GM23248 (cell line): ENCODE results near the gene PDSS2. TPM values are rescaled to one million over a fixed set of nuclear protein-coding genes. Genes with fewer than 3 reads are reported as not detected.

Experiments used
- DNase-seq: peaks from one replicate; pipeline ENCODE4 v3.0.0-alpha.2; 2015
- H2AFZ ChIP-seq: fragments of 200-600 bp; sonication (generic); 2 replicates; pipeline ENCODE4 v1.6.1; 2016; ENCODE audit warnings: antibody characterized with exemption
- H3F3A ChIP-seq: fragments of 200-600 bp; sonication (generic); 2 replicates; pipeline ENCODE4 v1.6.1; 2016; ENCODE audit warnings: mild to moderate bottlenecking, antibody characterized with exemption, mixed run types; ENCODE audit not compliant: insufficient read depth
- H3K27ac ChIP-seq: fragments of 200-600 bp; sonication (generic); 2 replicates; pipeline ENCODE4 v1.5.1; 2016; ENCODE audit warnings: mild to moderate bottlenecking
- H3K27me3 ChIP-seq: fragments of 200-600 bp; sonication (generic); replicated peaks from 2 replicates; pipeline ENCODE4 v1.6.1; 2016; ENCODE audit warnings: mild to moderate bottlenecking; ENCODE audit not compliant: insufficient read depth
- H3K36me3 ChIP-seq: fragments of 200-600 bp; sonication (generic); 2 replicates; pipeline ENCODE4 v1.6.1; 2016; ENCODE audit warnings: low read depth, mild to moderate bottlenecking
- H3K4me1 ChIP-seq: fragments of 200-600 bp; sonication (generic); 2 replicates; pipeline ENCODE4 v1.6.1; 2016; ENCODE audit warnings: mild to moderate bottlenecking; ENCODE audit not compliant: insufficient read depth
- H3K4me2 ChIP-seq: fragments of 200-600 bp; sonication (generic); one replicate; pipeline ENCODE4 v1.6.1; 2016; ENCODE audit warnings: mild to moderate bottlenecking; ENCODE audit not compliant: unreplicated experiment
- H3K4me3 ChIP-seq: fragments of 200-600 bp; sonication (generic); 2 replicates; pipeline ENCODE4 v1.5.1; 2016; ENCODE audit warnings: mild to moderate bottlenecking
- H3K79me2 ChIP-seq: fragments of 200-600 bp; sonication (generic); 2 replicates; pipeline ENCODE4 v1.6.1; 2016; ENCODE audit warnings: mild to moderate bottlenecking; ENCODE audit not compliant: insufficient read depth
- H3K9ac ChIP-seq: fragments of 200-600 bp; sonication (generic); 2 replicates; pipeline ENCODE4 v1.6.1; 2016; ENCODE audit warnings: mild to moderate bottlenecking
- H3K9me2 ChIP-seq: fragments of 200-600 bp; sonication (generic); 2 replicates; pipeline ENCODE4 v1.6.1; 2016; ENCODE audit warnings: mixed run types, mild to moderate bottlenecking, moderate library complexity; ENCODE audit not compliant: insufficient read depth
- H3K9me3 ChIP-seq: fragments of 200-600 bp; sonication (generic); one replicate; pipeline ENCODE4 v1.6.1; 2017; ENCODE audit warnings: low read depth
- H4K20me1 ChIP-seq: fragments of 200-600 bp; sonication (generic); 2 replicates; pipeline ENCODE4 v1.6.0; 2016; ENCODE audit not compliant: insufficient read depth
- EZH2 ChIP-seq: fragments of 200-600 bp; sonication (generic); IDR thresholded peaks from 2 replicates; pipeline ENCODE4 v1.6.1; 2018; ENCODE audit warnings: antibody characterized with exemption, mild to moderate bottlenecking; ENCODE audit not compliant: insufficient read depth, poor library complexity, severe bottlenecking
- EZH2phosphoT487 ChIP-seq: fragments of 200-600 bp; sonication (generic); IDR thresholded peaks from 2 replicates; pipeline ENCODE4 v1.6.1; 2018; ENCODE audit warnings: antibody characterized with exemption, moderate library complexity, mild to moderate bottlenecking, low read depth; ENCODE audit not compliant: insufficient read depth
- WGBS, 2 experiments: methylation state at CpG; one replicate each; pipeline ENCODE4 v1.1.6; 2015 to 2017; ENCODE audit warnings: low lambda C conversion rate in 2 of 2, low coverage in 1 of 2; ENCODE audit errors: missing lambda C conversion rate in 2 of 2; 5-methylcytosine and 5-hydroxymethylcytosine counted together
- in situ Hi-C: fragments of 300-500 bp; cut with MboI; formaldehyde crosslinking; loops from 2 replicates; pipeline ENCODE4 v1.15.0; 2020
- polyA plus RNA-seq: library from polyadenylated mRNA; unstranded; fragments of >200 nt; fragmentation: Nextera tagmentation; extraction: Ambion mirVana; gene quantifications from 2 replicates; pipeline ENCODE4 v1.2.1, GENCODE V29; 2016
- total RNA-seq: library from RNA; depleted of rRNA; stranded (reverse); fragments of >200 nt; shearing (Covaris generic); gene quantifications from 2 replicates; pipeline ENCODE4 v1.2.3, GENCODE V29; 2014

PDSS2 gene
- total and polyA plus RNA-seq, 2 experiments from 2014 or later, result 9.9 to 10.3 TPM

DNA sequence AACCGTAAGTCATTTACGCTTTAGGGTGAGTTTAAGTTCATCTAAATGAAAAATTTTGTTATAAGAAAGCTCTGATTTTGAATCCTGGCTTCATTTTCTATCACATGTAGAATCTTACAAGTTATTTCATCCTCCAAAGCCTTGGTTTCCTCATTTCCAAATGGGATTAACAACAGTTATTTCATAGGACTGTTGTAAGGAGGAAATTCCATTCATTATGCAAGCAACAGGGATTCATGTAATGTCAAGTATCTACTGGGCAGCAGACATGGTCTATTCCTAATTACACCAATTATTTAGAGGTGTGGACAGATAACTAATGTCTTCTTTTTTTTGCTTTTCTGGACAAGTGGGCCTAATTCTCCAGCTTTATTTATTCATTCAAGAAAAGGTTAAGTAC, 154.0 kb downstream of the PDSS2 start:
- Histone ChIP-seq H3K27ac (no peak overlapping the region), H3K9ac (no peak overlapping the region), H4K20me1 (no peaks in the 10 kb centered on the region), H3F3A (0 out of 2 replicates have a peak, but pooled peaks cover 5% of the 10 kb centered on the region), H3K9me2 (no peaks in the 10 kb centered on the region), H3K9me3 (no peaks in the 10 kb centered on the region), H3K4me3 (no peak overlapping the region), H2AFZ (no peak overlapping the region), H3K27me3 (no peaks in the 10 kb centered on the region), H3K4me1 (0 out of 2 replicates have a peak, but pooled peaks cover 15% of the 10 kb centered on the region), H3K79me2 (no peaks in the 10 kb centered on the region; the same call in 1 of the 2 replicates), H3K4me2 (no peak overlapping the region), H3K36me3 (no peaks in the 10 kb centered on the region)
- 96% methylated on average over 2 of the region's 2 CpGs for WGBS, 2 experiments
- DNase-seq, result no peak
- TF ChIP-seq EZH2phosphoT487 (no peak), EZH2 (no peak)
- in situ Hi-C loops, result no loop called here

DNA sequence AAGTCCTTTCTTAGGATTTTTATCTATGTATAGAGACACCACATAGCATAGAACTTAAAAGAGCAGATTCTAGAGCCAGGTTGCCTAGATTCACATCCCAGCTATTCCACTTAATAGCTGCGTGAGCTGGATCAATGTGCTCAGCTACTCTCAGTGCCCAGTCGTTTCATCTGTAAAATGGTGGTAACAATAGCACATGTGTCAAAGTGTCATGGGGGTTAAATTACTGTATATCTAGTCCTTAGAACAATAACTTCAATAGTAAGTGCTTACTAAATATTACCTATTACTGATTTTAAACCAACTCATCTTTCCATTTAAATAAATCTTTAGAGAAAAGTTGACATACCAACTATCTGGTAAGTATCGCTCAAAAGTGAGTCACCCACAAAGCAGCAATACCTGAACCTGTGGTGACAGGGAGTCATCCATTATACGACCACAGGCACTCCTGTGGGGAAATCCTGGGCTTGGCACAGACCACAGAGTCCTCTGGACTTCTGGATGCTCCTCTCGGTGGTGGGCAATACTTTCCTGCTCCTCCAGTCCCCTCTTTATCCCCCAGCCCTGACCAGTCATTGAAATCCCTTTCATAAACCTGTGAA, 154.8 kb downstream of the PDSS2 start:
- H3F3A ChIP-seq, result 0 out of 2 replicates have a peak, but pooled peaks cover 5% of the 10 kb centered on the region
- TF ChIP-seq EZH2 (no peak), EZH2phosphoT487 (no peak)
- H3K9me3 ChIP-seq, result no peaks in the 10 kb centered on the region
- H3K36me3 ChIP-seq, result no peaks in the 10 kb centered on the region
- H3K4me2 ChIP-seq, result no peak overlapping the region
- H2AFZ ChIP-seq, result no peak overlapping the region
- no peaks in the 10 kb centered on the region for H3K9me2 ChIP-seq
- no peaks in the 10 kb centered on the region; the same call in 1 of the 2 replicates for H3K79me2 ChIP-seq
- WGBS, 2 experiments, result 85 to 86% methylated on average over 5 of the region's 5 CpGs
- H3K9ac ChIP-seq, result no peak overlapping the region
- no peaks in the 10 kb centered on the region for H3K27me3 ChIP-seq
- 0 out of 2 replicates have a peak, but pooled peaks cover 15% of the 10 kb centered on the region for H3K4me1 ChIP-seq
- in situ Hi-C loops, result no loop called here
- no peak overlapping the region for H3K27ac ChIP-seq
- DNase-seq, result no peak
- H3K4me3 ChIP-seq, result no peak overlapping the region
- no peaks in the 10 kb centered on the region for H4K20me1 ChIP-seq

- Histone ChIP-seq H3K9ac (no peak overlapping the region), H3K36me3 (no peaks in the 10 kb centered on the region), H3K4me2 (no peak overlapping the region), H3K9me3 (no peaks in the 10 kb centered on the region), H3K27ac (no peak overlapping the region), H3K27me3 (no peaks in the 10 kb centered on the region), H3F3A (no peaks in the 10 kb centered on the region), H3K4me1 (peaks cover 8% of the 10 kb centered on the region), H3K4me3 (no peak overlapping the region), H3K79me2 (no peaks in the 10 kb centered on the region), H3K9me2 (no peaks in the 10 kb centered on the region), H2AFZ (no peak overlapping the region), H4K20me1 (no peaks in the 10 kb centered on the region)
- no peak for TF ChIP-seq EZH2phosphoT487
- 83 to 90% methylated on average over 4 of the region's 4 CpGs for WGBS, 2 experiments
- in situ Hi-C loops, result no loop called here
- no peak for DNase-seq
Observed at GRCh38 chr6:107293350-107293749, 166.0 kb downstream of the PDSS2 start.

GRCh38 chr6:107292715-107293271, 166.6 kb downstream of the PDSS2 start:
- H3K4me2 ChIP-seq, result no peak overlapping the region
- DNase-seq, result no peak
- WGBS, 2 experiments, result 90 to 93% methylated on average over 6 of the region's 6 CpGs

More at GRCh38 chr6:107292715-107293271, 166.6 kb downstream of the PDSS2 start:
- Histone ChIP-seq H3F3A (no peaks in the 10 kb centered on the region), H3K4me1 (peaks cover 8% of the 10 kb centered on the region), H3K9me2 (no peaks in the 10 kb centered on the region), H3K27ac (no peak overlapping the region), H3K4me3 (no peak overlapping the region), H3K79me2 (no peaks in the 10 kb centered on the region), H3K27me3 (no peaks in the 10 kb centered on the region), H3K9ac (no peak overlapping the region), H2AFZ (no peak overlapping the region), H3K9me3 (no peaks in the 10 kb centered on the region), H4K20me1 (no peaks in the 10 kb centered on the region), H3K36me3 (no peaks in the 10 kb centered on the region)
- in situ Hi-C loops, result no loop called here
- TF ChIP-seq EZH2phosphoT487, result no peak
- no peak for TF ChIP-seq EZH2
